Panc1 (cell line): ENCODE measurements around the gene EXTL1. TPM values are rescaled to one million over a fixed set of nuclear protein-coding genes. Genes with fewer than 3 reads are reported as not detected.

ENCODE experiments used
- ATAC-seq: fragments of 200-7000 bp; cut with Tn5 transposase; 2 replicates; pipeline ENCODE4 v1.9.1; 2020; ENCODE audit warnings: mild to moderate bottlenecking, moderate library complexity
- BruUV-seq: library from RNA; stranded (reverse); fragments of 400-500 nt; replicated peaks from 2 replicates; lab custom pipeline; 2021; lab: Mats Ljungman, UMichigan
- CTCF ChIA-PET: fragments of 300-600 bp; sonication (Branson Sonifier 250); formaldehyde crosslinking; loops from one replicate; lab custom pipeline; 2022; ENCODE audit warnings: antibody characterized with exemption; lab: Charles Lee
- POLR2A ChIA-PET: fragments of 300-600 bp; sonication (Branson Sonifier 250); formaldehyde crosslinking; loops from one replicate; lab custom pipeline; 2022; ENCODE audit warnings: antibody characterized with exemption; lab: Charles Lee
- DNase-seq: peaks from one replicate; pipeline ENCODE4 v3.0.0-alpha.2; 2010; ENCODE audit warnings: low read depth, low spot score
- H3K27ac ChIP-seq: 2 replicates; pipeline ENCODE4 v1.5.1; 2011; ENCODE audit warnings: mild to moderate bottlenecking, low read length, inconsistent platforms
- H3K27me3 ChIP-seq: fragments of 200-500 bp; sonication (Bioruptor generic); 2 replicates; pipeline ENCODE4 v1.6.0; 2014; ENCODE audit warnings: low read length, inconsistent platforms; ENCODE audit not compliant: control insufficient read depth, insufficient read depth
- H3K36me3 ChIP-seq: fragments of 200-500 bp; sonication (Bioruptor generic); 2 replicates; pipeline ENCODE4 v1.5.1; 2014; ENCODE audit warnings: inconsistent platforms, mild to moderate bottlenecking, low read length, moderate library complexity; ENCODE audit not compliant: control insufficient read depth, insufficient read depth
- H3K4me1 ChIP-seq: 2 replicates; pipeline ENCODE4 v1.5.1; 2011; ENCODE audit warnings: inconsistent platforms, mild to moderate bottlenecking, low read length, moderate library complexity; ENCODE audit not compliant: control insufficient read depth, insufficient read depth
- H3K4me3 ChIP-seq, 2 experiments: 2 replicates each; pipeline ENCODE4 v1.5.1; 2011 to 2012; ENCODE audit warnings: low read depth in 2 of 2, low read length in 2 of 2, mild to moderate bottlenecking in 2 of 2, inconsistent platforms in 1 of 2, moderate library complexity in 1 of 2
- H3K9me3 ChIP-seq: fragments of 200-500 bp; sonication (Bioruptor generic); 2 replicates; pipeline ENCODE4 v1.5.1; 2014; ENCODE audit warnings: low read depth, mild to moderate bottlenecking, inconsistent platforms, low read length, moderate library complexity; ENCODE audit not compliant: control insufficient read depth, insufficient read depth
- CTCF ChIP-seq: fragments of 450-650 bp; IDR thresholded peaks from 2 replicates; pipeline ENCODE4 v1.5.1; 2017; ENCODE audit warnings: mild to moderate bottlenecking
- POLR2AphosphoS5 ChIP-seq: IDR thresholded peaks from 2 replicates; pipeline ENCODE4 v1.6.1; 2012; ENCODE audit warnings: mild to moderate bottlenecking, low read depth, low read length, moderate library complexity
- REST ChIP-seq, 2 experiments: IDR thresholded peaks; 2 replicates each; pipeline ENCODE4 v1.6.1; 2011 to 2012; ENCODE audit warnings: low read depth in 2 of 2, control low read depth in 1 of 2, low read length in 1 of 2, mild to moderate bottlenecking in 1 of 2, moderate library complexity in 1 of 2; ENCODE audit not compliant: insufficient read depth in 1 of 2
- SIN3A ChIP-seq: IDR thresholded peaks from 2 replicates; pipeline ENCODE4 v1.6.1; 2012; ENCODE audit warnings: low read depth, mild to moderate bottlenecking, low read length, moderate library complexity, borderline replicate concordance; ENCODE audit not compliant: insufficient read depth
- TCF7L2 ChIP-seq: IDR thresholded peaks from 2 replicates; pipeline ENCODE4 v1.6.1; 2011; ENCODE audit warnings: mild to moderate bottlenecking, low read depth, low read length, inconsistent platforms
- in situ Hi-C: cut with HindIII; loops from 2 replicates; pipeline ENCODE4 v1.10.0; 2016; ENCODE audit warnings: low sequenced_read_pairs, low pct_unique_long_range_greater_than_20kb
- intact Hi-C: fragments of 100-400 bp; cut with micrococcal nuclease; formaldehyde crosslinking; loops from one replicate; pipeline ENCODE4 v1.10.0; 2022; ENCODE audit not compliant: unreplicated experiment
- total RNA-seq: library from RNA; stranded (reverse); gene quantifications from one replicate; pipeline ENCODE4 v1.2.1, GENCODE V29; 2021; ENCODE audit not compliant: unreplicated experiment

EXTL1 gene
- total RNA-seq, 1 experiment from 2014 or later = 0.10 TPM

- no peaks in the 10 kb centered on the region for H3K27me3 ChIP-seq
- POLR2A ChIA-PET = interaction anchor here (0.6 to 0.7 kb wide), 3 partner anchors 103 to 694 kb away, joined by 3 to 11 read pairs (median 5); partner anchors contain the start of gene MTFR1L
- no peak for ATAC-seq
- no peaks in the 10 kb centered on the region for H3K9me3 ChIP-seq
- no peaks in the 10 kb centered on the region for H3K36me3 ChIP-seq
- CTCF ChIA-PET = interaction anchor here (3.1 kb wide), 1 partner anchor 103 kb away, joined by 56 read pairs; no protein-coding TSS in a partner anchor
- in situ Hi-C loops = loop anchor here (5.0 kb wide), 1 partner anchor 102 kb away; no protein-coding TSS in a partner anchor
- H3K4me3 ChIP-seq = no peak overlapping the region
- intact Hi-C loops = loop anchor here (10.0 kb wide), 1 partner anchor 164 kb away; no protein-coding TSS in a partner anchor
- H3K27ac ChIP-seq = peak overlapping the region; percentile 92
- no peak for DNase-seq
- no TSS peak for BruUV-seq
- TF ChIP-seq SIN3A = no peak
- TF ChIP-seq REST (IDR thresholded peaks at IDR 0.05; ENCODE audit: insufficient read depth in 1 of 2, low read depth in 2 of 2, low read length in 1 of 2) = no peak
- no peak for TF ChIP-seq POLR2AphosphoS5
- no peak for TF ChIP-seq TCF7L2
- no peak for TF ChIP-seq CTCF
- H3K4me1 ChIP-seq = peaks cover 12% of the 10 kb centered on the region
Observed at GRCh38 chr1:25999041-25999800, 22.4 kb upstream of the EXTL1 start.

GRCh38 chr1:26003262-26003661 is 18.3 kb upstream of the EXTL1 start:
- H3K27me3 ChIP-seq = no peaks in the 10 kb centered on the region
- TF ChIP-seq POLR2AphosphoS5 = no peak
- TF ChIP-seq CTCF = no peak
- TF ChIP-seq REST (IDR thresholded peaks at IDR 0.05; ENCODE audit: insufficient read depth in 1 of 2, low read depth in 2 of 2, low read length in 1 of 2) = no peak
- TF ChIP-seq TCF7L2 = no peak
- no peak for TF ChIP-seq SIN3A
- ChIA-PET CTCF (interaction anchor here (0.9 to 1.5 kb wide), 3 partner anchors 107 to 941 kb away, joined by 4 to 6 read pairs (median 5); no protein-coding TSS in a partner anchor), POLR2A (no interaction called here)
- DNase-seq = no peak
- intact Hi-C loops = no loop called here
- no peaks in the 10 kb centered on the region for H3K36me3 ChIP-seq
- peaks cover 5% of the 10 kb centered on the region for H3K4me1 ChIP-seq
- H3K9me3 ChIP-seq = no peaks in the 10 kb centered on the region
- H3K4me3 ChIP-seq = no peak overlapping the region
- BruUV-seq = no TSS peak
- in situ Hi-C loops = no loop called here
- no peak overlapping the region for H3K27ac ChIP-seq
- ATAC-seq = no peak
